Esophagus squamous epithelium (tissue), 4 donors: ENCODE results near the gene NOL12.

Experiments used
- CTCF ChIP-seq, 6 experiments: fragments of 450-650 bp in 4 of 6; fragments of 200-600 bp in 2 of 6; sonication (generic) in 2 of 6; IDR thresholded peaks; one replicate each; pipeline ENCODE4 v1.5.1; 2016 to 2019; ENCODE audit warnings: antibody characterized with exemption in 6 of 6, mild to moderate bottlenecking in 4 of 6, moderate library complexity in 4 of 6
- POLR2A ChIP-seq, 4 donors: fragments of 450-650 bp; IDR thresholded peaks; one replicate each; pipeline ENCODE4 v1.6.1; 2017; ENCODE audit warnings: antibody characterized with exemption in 4 of 4, mild to moderate bottlenecking in 4 of 4, moderate library complexity in 3 of 4

GRCh38 chr22:37715760-37716159, 29.6 kb downstream of the NOL12 start:
- TF ChIP-seq CTCF (IDR thresholded peaks at IDR 0.05) (no peak), POLR2A (IDR thresholded peaks at IDR 0.05) (no peak)
